Astrocyte of the cerebellum (primary cell): ENCODE data around the gene DENND5B.

ENCODE experiments used
- DNase-seq: peaks from one replicate; pipeline ENCODE4 v3.0.0-alpha.2; 2011; ENCODE audit warnings: low read depth
- H3K4me3 ChIP-seq: 2 replicates; pipeline ENCODE4 v1.5.1; 2011; ENCODE audit warnings: mild to moderate bottlenecking, low read depth, low read length, moderate library complexity
- CTCF ChIP-seq: IDR thresholded peaks from 2 replicates; pipeline ENCODE4 v1.5.1; 2012; ENCODE audit warnings: low read length, low read depth, moderate library complexity, mild to moderate bottlenecking; ENCODE audit errors: missing control alignments
- in situ Hi-C: cut with HindIII; loops from 2 replicates; pipeline ENCODE4 v1.10.0; 2017; ENCODE audit warnings: low sequenced_read_pairs

The DENND5B gene

GRCh38 chr12:31456562-31456961 lies 134.4 kb downstream of the DENND5B start:
- no peak for TF ChIP-seq CTCF
- in situ Hi-C loops = no loop called here

GRCh38 chr12:31444736-31445135 lies 146.2 kb downstream of the DENND5B start:
- no peak for DNase-seq
- H3K4me3 ChIP-seq = no peak overlapping the region
- in situ Hi-C loops = no loop called here
- no peak for TF ChIP-seq CTCF

More at GRCh38 chr12:31456562-31456961, 134.4 kb downstream of the DENND5B start:
- no peak for DNase-seq
- H3K4me3 ChIP-seq = no peak overlapping the region

- no peak for TF ChIP-seq CTCF
- DNase-seq = no peak
- in situ Hi-C loops = no loop called here
- no peak overlapping the region for H3K4me3 ChIP-seq
Observed at GRCh38 chr12:31440586-31440985, 150.3 kb downstream of the DENND5B start.

GRCh38 chr12:31440134-31440533 lies 150.8 kb downstream of the DENND5B start:
- in situ Hi-C loops = no loop called here
- DNase-seq = no peak
- TF ChIP-seq CTCF = no peak
- no peak overlapping the region for H3K4me3 ChIP-seq

GRCh38 chr12:31431721-31432240 lies 159.2 kb downstream of the DENND5B start:
- no peak for TF ChIP-seq CTCF
- no peak overlapping the region for H3K4me3 ChIP-seq
- DNase-seq = no peak
- in situ Hi-C loops = no loop called here

GRCh38 chr12:31423405-31423804 lies 167.5 kb downstream of the DENND5B start:
- no peak for TF ChIP-seq CTCF
- no peak for DNase-seq
- H3K4me3 ChIP-seq = no peak overlapping the region
- in situ Hi-C loops = no loop called here
